HEK293T (cell line): ENCODE results near the gene HCN2.

Experiments
- CTCF ChIA-PET: fragments of 350-600 bp; formaldehyde crosslinking; extraction: SDS; loops from one replicate; lab custom pipeline; 2021; ENCODE audit warnings: antibody characterized with exemption, inconsistent platforms; lab: Yijun Ruan, JAX
- POLR2A ChIA-PET: fragments of 350-600 bp; formaldehyde crosslinking; extraction: SDS; loops from one replicate; lab custom pipeline; 2020; ENCODE audit warnings: antibody characterized with exemption, inconsistent platforms; lab: Yijun Ruan, JAX
- DNase-seq: peaks from one replicate; pipeline ENCODE4 v3.0.0; 2012; ENCODE audit warnings: mixed read lengths; ENCODE audit errors: extremely low spot score
- ARNT ChIP-seq: fragments of 450-650 bp; IDR thresholded peaks from 2 replicates; pipeline ENCODE4 v1.6.1; 2017; ENCODE audit warnings: mild to moderate bottlenecking
- BHLHE40 ChIP-seq: fragments of 450-650 bp; IDR thresholded peaks from 2 replicates; pipeline ENCODE4 v1.6.1; 2016; ENCODE audit warnings: mild to moderate bottlenecking, moderate library complexity, borderline replicate concordance
- CTBP1 ChIP-seq: fragments of 450-650 bp; IDR thresholded peaks from 2 replicates; pipeline ENCODE4 v1.6.1; 2016; ENCODE audit warnings: borderline replicate concordance
- ELF4 ChIP-seq: fragments of 450-650 bp; IDR thresholded peaks from 2 replicates; pipeline ENCODE4 v1.6.1; 2017; ENCODE audit warnings: antibody characterized with exemption
- FOXA1 ChIP-seq: fragments of 450-650 bp; IDR thresholded peaks from 2 replicates; pipeline ENCODE4 v1.6.1; 2016; ENCODE audit warnings: mild to moderate bottlenecking
- FOXK2 ChIP-seq: fragments of 450-650 bp; IDR thresholded peaks from 2 replicates; pipeline ENCODE4 v1.6.1; 2016; ENCODE audit warnings: mild to moderate bottlenecking
- FOXM1 ChIP-seq: fragments of 450-650 bp; IDR thresholded peaks from 2 replicates; pipeline ENCODE4 v1.6.1; 2017; ENCODE audit warnings: mild to moderate bottlenecking, borderline replicate concordance
- HDGF ChIP-seq: fragments of 450-650 bp; IDR thresholded peaks from 2 replicates; pipeline ENCODE4 v1.6.1; 2017; ENCODE audit warnings: antibody characterized with exemption, borderline replicate concordance
- L3MBTL2 ChIP-seq: fragments of 450-650 bp; conservative IDR thresholded peaks from 2 replicates; pipeline ENCODE4 v1.6.1; 2016; ENCODE audit warnings: mild to moderate bottlenecking
- LEF1 ChIP-seq: fragments of 450-650 bp; IDR thresholded peaks from 2 replicates; pipeline ENCODE4 v1.6.1; 2017; ENCODE audit warnings: mild to moderate bottlenecking, borderline replicate concordance
- NFRKB ChIP-seq: fragments of 450-650 bp; IDR thresholded peaks from 2 replicates; pipeline ENCODE4 v1.6.1; 2016; ENCODE audit warnings: mild to moderate bottlenecking, moderate library complexity
- SP1 ChIP-seq: fragments of 450-650 bp; IDR thresholded peaks from 2 replicates; pipeline ENCODE4 v1.6.1; 2017
- SUZ12 ChIP-seq: fragments of 450-650 bp; IDR thresholded peaks from 2 replicates; pipeline ENCODE4 v1.6.1; 2016; ENCODE audit warnings: mild to moderate bottlenecking
- TARDBP ChIP-seq: fragments of 450-650 bp; IDR thresholded peaks from 2 replicates; pipeline ENCODE4 v1.6.1; 2016
- ZNF384 ChIP-seq: fragments of 450-650 bp; IDR thresholded peaks from 2 replicates; pipeline ENCODE4 v1.6.1; 2016
- TF ChIP-seq, protein P1 (sequence below): fragments of 450-650 bp; IDR thresholded peaks from 2 replicates; pipeline ENCODE4 v1.6.1; 2016

HCN2 gene

DNA sequence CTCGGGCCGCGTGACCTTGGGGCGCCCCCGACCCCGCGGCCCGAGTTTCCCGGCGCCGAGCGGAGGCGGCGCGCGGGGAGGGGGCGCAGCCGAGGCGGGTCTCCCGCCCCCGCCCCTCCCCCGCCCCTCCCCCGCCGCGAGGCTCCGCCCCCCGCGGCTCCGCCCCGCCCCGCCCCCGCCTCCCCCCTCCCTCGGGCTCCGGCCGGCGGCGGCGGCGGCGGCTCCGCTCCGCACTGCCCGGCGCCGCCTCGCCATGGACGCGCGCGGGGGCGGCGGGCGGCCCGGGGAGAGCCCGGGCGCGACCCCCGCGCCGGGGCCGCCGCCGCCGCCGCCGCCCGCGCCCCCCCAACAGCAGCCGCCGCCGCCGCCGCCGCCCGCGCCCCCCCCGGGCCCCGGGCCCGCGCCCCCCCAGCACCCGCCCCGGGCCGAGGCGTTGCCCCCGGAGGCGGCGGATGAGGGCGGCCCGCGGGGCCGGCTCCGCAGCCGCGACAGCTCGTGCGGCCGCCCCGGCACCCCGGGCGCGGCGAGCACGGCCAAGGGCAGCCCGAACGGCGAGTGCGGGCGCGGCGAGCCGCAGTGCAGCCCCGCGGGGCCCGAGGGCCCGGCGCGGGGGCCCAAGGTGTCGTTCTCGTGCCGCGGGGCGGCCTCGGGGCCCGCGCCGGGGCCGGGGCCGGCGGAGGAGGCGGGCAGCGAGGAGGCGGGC is at the start of gene HCN2:
HCN2 (plus strand) TSS at position 189 of the 703 bp plus-strand sequence; CDS start at position 254, 65 bp downstream.
- CTCF ChIA-PET = no interaction called here
- POLR2A ChIA-PET = no interaction called here
- peak; percentile 58 for DNase-seq
- TF ChIP-seq FOXM1 (no peak), FOXA1 (no peak), NFRKB (no peak), L3MBTL2 (no peak), TARDBP (no peak), ARNT (no peak), HDGF (no peak), SUZ12 (no peak), ELF4 (no peak), FOXK2 (no peak), CTBP1 (no peak), LEF1 (no peak), BHLHE40 (no peak), ZNF384 (no peak)

DNA sequence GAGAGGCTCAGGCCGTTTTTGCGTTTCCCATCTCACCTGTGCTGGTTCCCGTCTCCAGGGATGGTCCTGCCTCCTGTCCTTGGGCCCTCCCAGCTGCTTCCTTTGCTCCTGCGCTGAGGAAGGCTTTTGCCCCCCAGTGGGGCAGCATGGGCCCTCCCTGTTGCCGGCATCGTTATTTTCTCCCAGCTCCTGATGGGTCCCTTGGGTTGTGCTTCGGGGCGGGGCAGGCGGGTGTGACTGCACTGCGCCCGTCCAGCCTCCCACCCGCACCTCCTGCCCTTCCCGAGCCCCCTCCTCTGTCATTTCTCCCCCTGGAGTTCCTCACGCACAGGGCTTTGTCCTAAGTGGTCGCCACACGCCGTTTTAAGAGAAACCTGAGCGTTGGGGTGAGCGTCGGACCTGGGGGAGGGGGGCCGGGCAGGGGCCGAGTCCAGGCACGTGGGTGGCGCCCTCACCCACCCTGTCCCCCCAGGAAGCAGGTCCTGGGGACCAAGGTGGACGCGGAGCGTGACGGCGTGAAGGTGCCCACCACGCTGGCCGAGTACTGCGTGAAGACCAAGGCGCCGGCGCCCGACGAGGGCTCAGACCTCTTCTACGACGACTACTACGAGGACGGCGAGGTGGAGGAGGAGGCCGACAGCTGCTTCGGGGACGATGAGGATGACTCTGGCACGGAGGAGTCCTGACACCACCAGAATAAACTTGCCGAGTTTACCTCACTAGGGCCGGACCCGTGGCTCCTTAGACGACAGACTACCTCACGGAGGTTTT is 48.6 kb upstream of the HCN2 start:
- ChIA-PET POLR2A (interaction anchor here (1.2 kb wide), 1 partner anchor 10 kb away, joined by 3 read pairs; no protein-coding TSS in a partner anchor), CTCF (interaction anchor here (0.5 kb wide), 1 partner anchor 13 kb away, joined by 7 read pairs; no protein-coding TSS in a partner anchor)
- TF ChIP-seq FOXA1 (no peak), ZNF384 (no peak), FOXK2 (no peak)
- no peak for DNase-seq

DNA sequence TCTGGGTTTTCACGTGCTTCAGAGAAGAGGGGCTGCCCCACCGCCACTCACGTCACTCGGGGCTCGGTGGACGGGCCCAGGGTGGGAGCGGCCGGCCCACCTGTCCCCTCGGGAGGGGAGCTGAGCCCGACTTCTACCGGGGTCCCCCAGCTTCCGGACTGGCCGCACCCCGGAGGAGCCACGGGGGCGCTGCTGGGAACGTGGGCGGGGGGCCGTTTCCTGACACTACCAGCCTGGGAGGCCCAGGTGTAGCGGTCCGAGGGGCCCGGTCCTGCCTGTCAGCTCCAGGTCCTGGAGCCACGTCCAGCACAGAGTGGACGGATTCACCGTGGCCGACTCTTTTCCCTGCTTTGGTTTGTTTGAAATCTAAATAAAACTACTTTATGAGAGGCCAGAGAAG is 48.0 kb upstream of the HCN2 start:
- ChIA-PET CTCF (interaction anchor here (1.3 kb wide), 1 partner anchor 9 kb away, joined by 5 read pairs; no protein-coding TSS in a partner anchor), POLR2A (interaction anchor here (1.2 to 1.3 kb wide), 2 partner anchors 9 to 11 kb away, joined by 3 to 5 read pairs; no protein-coding TSS in a partner anchor)
- DNase-seq = no peak
- TF ChIP-seq FOXA1 (no peak), HDGF (no peak), ELF4 (no peak), NFRKB (no peak), ARNT (no peak), ZNF384 (no peak), L3MBTL2 (no peak), SUZ12 (no peak), FOXK2 (no peak), FOXM1 (no peak), LEF1 (no peak), SP1 (no peak), CTBP1 (no peak)
- TF ChIP-seq, protein P1, sequence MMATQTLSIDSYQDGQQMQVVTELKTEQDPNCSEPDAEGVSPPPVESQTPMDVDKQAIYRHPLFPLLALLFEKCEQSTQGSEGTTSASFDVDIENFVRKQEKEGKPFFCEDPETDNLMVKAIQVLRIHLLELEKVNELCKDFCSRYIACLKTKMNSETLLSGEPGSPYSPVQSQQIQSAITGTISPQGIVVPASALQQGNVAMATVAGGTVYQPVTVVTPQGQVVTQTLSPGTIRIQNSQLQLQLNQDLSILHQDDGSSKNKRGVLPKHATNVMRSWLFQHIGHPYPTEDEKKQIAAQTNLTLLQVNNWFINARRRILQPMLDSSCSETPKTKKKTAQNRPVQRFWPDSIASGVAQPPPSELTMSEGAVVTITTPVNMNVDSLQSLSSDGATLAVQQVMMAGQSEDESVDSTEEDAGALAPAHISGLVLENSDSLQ = no peak

DNA sequence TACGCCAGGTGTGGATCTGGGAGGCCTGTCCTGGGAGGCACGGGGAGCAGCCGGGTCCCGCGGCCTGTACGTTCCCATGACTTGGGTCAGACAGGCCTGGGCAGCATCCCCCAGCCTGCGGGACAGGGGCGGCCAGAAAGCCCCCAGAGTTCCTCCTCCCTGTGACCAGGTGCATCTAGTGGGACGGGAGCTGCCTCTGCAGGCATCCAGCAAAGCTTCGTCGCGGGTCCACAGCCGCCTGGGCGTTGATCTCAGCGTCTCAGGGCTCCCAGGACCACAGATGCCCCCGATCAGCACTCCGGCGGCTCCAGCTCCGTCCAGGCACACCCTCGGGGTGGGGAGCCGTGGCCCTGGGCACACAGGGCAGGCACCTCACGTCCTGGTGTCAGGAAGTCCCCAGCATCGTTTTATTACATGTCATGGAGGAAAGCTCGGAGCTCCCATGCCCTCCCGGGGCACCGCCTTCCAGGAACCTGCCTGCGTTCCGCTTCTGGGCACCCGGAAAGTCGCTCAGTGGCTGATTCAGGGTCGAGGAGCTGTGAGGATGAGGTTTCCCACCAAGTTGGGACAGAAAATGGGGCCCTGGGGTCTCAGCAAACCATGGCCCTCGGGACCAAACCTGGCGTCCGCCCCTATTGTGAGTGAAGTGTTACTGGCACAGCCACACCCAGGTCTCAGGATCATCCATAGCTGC is 47.4 kb upstream of the HCN2 start:
- POLR2A ChIA-PET = interaction anchor here (1.3 kb wide), 1 partner anchor 10 kb away, joined by 5 read pairs; no protein-coding TSS in a partner anchor
- CTCF ChIA-PET = interaction anchor here (1.3 kb wide), 1 partner anchor 10 kb away, joined by 5 read pairs; no protein-coding TSS in a partner anchor
- TF ChIP-seq, protein P1 = no peak
- no peak for TF ChIP-seq SUZ12
- DNase-seq = no peak

DNA sequence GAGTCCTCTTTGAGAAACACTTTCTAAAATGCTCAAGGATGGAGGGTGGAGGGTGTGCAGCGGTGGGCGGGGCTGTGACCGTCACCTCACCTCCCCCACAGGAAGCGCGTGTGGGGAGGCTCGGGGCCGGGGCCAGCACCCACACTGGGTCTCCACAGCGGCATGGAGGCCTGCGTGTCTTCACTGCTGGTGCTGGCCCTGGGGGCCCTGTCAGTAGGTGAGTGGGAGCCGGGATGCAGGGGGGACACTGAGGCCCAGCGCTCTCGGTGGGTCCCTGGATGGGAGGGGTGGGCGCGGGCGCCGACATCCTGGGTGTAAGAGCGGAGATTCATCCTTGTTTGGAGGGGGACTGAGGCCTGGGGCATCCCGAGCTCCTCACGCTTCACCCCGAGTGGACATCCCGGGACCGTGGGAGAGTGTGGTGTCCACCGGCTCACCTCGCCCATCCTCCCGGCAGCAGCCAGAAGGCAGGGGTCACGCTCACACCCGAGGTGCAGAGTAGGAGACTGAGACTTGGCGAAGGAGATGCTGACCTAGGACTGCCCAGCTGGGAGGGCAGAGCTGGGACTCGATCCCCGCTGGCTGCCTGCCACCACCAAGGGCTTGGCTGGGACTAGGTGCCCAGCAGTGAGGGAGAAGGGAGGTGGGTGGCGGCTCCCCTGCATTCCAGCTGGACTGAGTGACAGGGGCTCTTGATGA is 45.6 kb upstream of the HCN2 start, which contains the start of gene GZMM:
GZMM (plus strand) TSS at position 144 of the 699 bp plus-strand sequence; CDS start at position 163, 19 bp downstream.
- ChIA-PET CTCF (no interaction called here), POLR2A (no interaction called here)
- no peak for DNase-seq
- TF ChIP-seq BHLHE40 (no peak), FOXA1 (no peak), LEF1 (no peak), SP1 (no peak)

DNA sequence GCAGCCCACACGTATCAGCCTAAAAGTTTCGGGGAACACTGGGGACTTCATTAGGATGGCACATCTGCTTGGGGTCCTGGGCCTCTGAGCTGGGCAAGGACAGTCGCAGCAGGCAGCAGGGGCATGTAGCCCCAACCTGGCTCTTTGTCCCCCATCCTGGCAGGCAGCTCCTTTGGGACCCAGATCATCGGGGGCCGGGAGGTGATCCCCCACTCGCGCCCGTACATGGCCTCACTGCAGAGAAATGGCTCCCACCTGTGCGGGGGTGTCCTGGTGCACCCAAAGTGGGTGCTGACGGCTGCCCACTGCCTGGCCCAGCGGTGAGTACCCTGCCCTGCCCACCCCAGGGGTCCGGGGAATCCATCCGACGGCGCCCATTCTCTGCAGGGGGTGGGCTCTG is 42.6 kb upstream of the HCN2 start:
- TF ChIP-seq FOXM1 = no peak
- no peak for TF ChIP-seq FOXK2
- no peak for TF ChIP-seq CTBP1
- no peak for TF ChIP-seq TARDBP
- TF ChIP-seq ARNT = no peak
- TF ChIP-seq ELF4 = no peak
- TF ChIP-seq LEF1 = no peak
- TF ChIP-seq HDGF = no peak
- TF ChIP-seq NFRKB = no peak
- TF ChIP-seq, protein P1 = no peak
- no peak for TF ChIP-seq BHLHE40
- CTCF ChIA-PET = no interaction called here
- no peak for DNase-seq
- POLR2A ChIA-PET = no interaction called here
